HEK293 (cell line): ENCODE data around the gene LLGL2.

Experiments
- CTCF ChIA-PET: fragments of 350-600 bp; formaldehyde crosslinking; extraction: SDS; loops from one replicate; lab custom pipeline; 2021; ENCODE audit warnings: antibody characterized with exemption; lab: Yijun Ruan, JAX
- POLR2A ChIA-PET: fragments of 300-600 bp; formaldehyde crosslinking; extraction: SDS; loops from one replicate; lab custom pipeline; 2020; ENCODE audit warnings: antibody characterized with exemption, inconsistent platforms; lab: Yijun Ruan, JAX
- H3K27ac ChIP-seq: fragments of 200-500 bp; sonication (Bioruptor generic); 2 replicates; pipeline ENCODE4 v1.5.1; 2014; ENCODE audit warnings: low read depth, low read length, control low read depth, inconsistent platforms; ENCODE audit errors: extremely low read depth
- H3K36me3 ChIP-seq, 2 experiments: fragments of 200-500 bp in 1 of 2; sonication (Bioruptor generic) in 1 of 2; 1 replicate in 1 of 2; 2 replicates in 1 of 2; pipeline ENCODE4 v1.5.1; 2014 to 2017; ENCODE audit warnings: inconsistent platforms in 2 of 2, low read length in 2 of 2; ENCODE audit not compliant: control insufficient read depth in 2 of 2, insufficient read depth in 1 of 2
- H3K4me1 ChIP-seq: fragments of 200-500 bp; sonication (Bioruptor generic); 2 replicates; pipeline ENCODE4 v1.5.1; 2014; ENCODE audit warnings: mild to moderate bottlenecking, low read length, inconsistent platforms; ENCODE audit not compliant: control insufficient read depth, insufficient read depth
- H3K4me3 ChIP-seq: 2 replicates; pipeline ENCODE4 v1.5.1; 2011; ENCODE audit warnings: low read depth, mild to moderate bottlenecking, control low read depth, low read length, moderate library complexity
- H3K9me3 ChIP-seq: fragments of 200-500 bp; sonication (Bioruptor generic); 2 replicates; pipeline ENCODE4 v1.5.1; 2014; ENCODE audit warnings: low read depth, low read length, inconsistent platforms; ENCODE audit not compliant: control insufficient read depth, insufficient read depth
- BCL11B ChIP-seq: fragments of 450-650 bp; formaldehyde crosslinking; IDR thresholded peaks from 2 replicates; pipeline ENCODE4 v1.5.1; 2016; ENCODE audit warnings: low read depth, missing biosample characterization, missing genetic modification characterization
- FEZF1 ChIP-seq: fragments of 450-650 bp; formaldehyde crosslinking; IDR thresholded peaks from 2 replicates; pipeline ENCODE4 v1.5.1; 2016; ENCODE audit warnings: missing biosample characterization, missing genetic modification characterization
- GFI1B ChIP-seq: fragments of 450-650 bp; formaldehyde crosslinking; IDR thresholded peaks from 2 replicates; pipeline ENCODE4 v1.5.1; 2016; ENCODE audit warnings: missing biosample characterization, missing genetic modification characterization
- GLIS1 ChIP-seq: fragments of 450-650 bp; formaldehyde crosslinking; IDR thresholded peaks from 2 replicates; pipeline ENCODE4 v1.5.1; 2016; ENCODE audit warnings: missing biosample characterization, missing genetic modification characterization
- ZBTB17 ChIP-seq: fragments of 450-650 bp; formaldehyde crosslinking; IDR thresholded peaks from 2 replicates; pipeline ENCODE4 v1.5.1; 2016; ENCODE audit warnings: missing biosample characterization, missing genetic modification characterization
- ZBTB48 ChIP-seq: fragments of 450-650 bp; formaldehyde crosslinking; IDR thresholded peaks from 2 replicates; pipeline ENCODE4 v1.5.1; 2016; ENCODE audit warnings: missing biosample characterization, missing genetic modification characterization
- ZBTB7A ChIP-seq: fragments of 450-650 bp; formaldehyde crosslinking; IDR thresholded peaks from 2 replicates; pipeline ENCODE4 v1.5.1; 2016; ENCODE audit warnings: low read depth, missing biosample characterization, missing genetic modification characterization
- ZEB2 ChIP-seq: fragments of 450-650 bp; formaldehyde crosslinking; IDR thresholded peaks from 2 replicates; pipeline ENCODE4 v1.5.1; 2016; ENCODE audit warnings: missing biosample characterization, missing genetic modification characterization
- ZNF169 ChIP-seq: fragments of 450-650 bp; formaldehyde crosslinking; IDR thresholded peaks from 2 replicates; pipeline ENCODE4 v1.5.1; 2016; ENCODE audit warnings: missing biosample characterization, missing genetic modification characterization
- ZNF19 ChIP-seq: fragments of 450-650 bp; formaldehyde crosslinking; IDR thresholded peaks from 2 replicates; pipeline ENCODE4; 2016; ENCODE audit warnings: missing biosample characterization, missing genetic modification characterization, low read depth
- ZNF335 ChIP-seq: fragments of 450-650 bp; formaldehyde crosslinking; conservative IDR thresholded peaks from 2 replicates; pipeline ENCODE4 v1.5.1; 2016; ENCODE audit warnings: missing biosample characterization, missing genetic modification characterization
- ZNF426 ChIP-seq: fragments of 450-650 bp; formaldehyde crosslinking; IDR thresholded peaks from 2 replicates; pipeline ENCODE4 v1.5.1; 2017; ENCODE audit warnings: missing biosample characterization, missing genetic modification characterization, mild to moderate bottlenecking, inconsistent platforms, moderate library complexity
- ZNF473 ChIP-seq: fragments of 450-650 bp; formaldehyde crosslinking; IDR thresholded peaks from 2 replicates; pipeline ENCODE4 v1.5.1; 2017; ENCODE audit warnings: missing biosample characterization, missing genetic modification characterization
- ZNF561 ChIP-seq: fragments of 450-650 bp; IDR thresholded peaks from 2 replicates; pipeline ENCODE4 v1.5.1; 2018; ENCODE audit warnings: missing biosample characterization, missing genetic modification characterization, borderline replicate concordance
- ZNF610 ChIP-seq: fragments of 450-650 bp; formaldehyde crosslinking; IDR thresholded peaks from 2 replicates; pipeline ENCODE4 v1.5.1; 2016; ENCODE audit warnings: missing biosample characterization, missing genetic modification characterization, borderline replicate concordance
- ZNF626 ChIP-seq: fragments of 450-650 bp; sonication (Bioruptor Pico); formaldehyde crosslinking; IDR thresholded peaks from 2 replicates; pipeline ENCODE4 v1.5.1; 2018; ENCODE audit warnings: missing biosample characterization, missing genetic modification characterization, inconsistent platforms
- ZNF670 ChIP-seq: fragments of 450-650 bp; formaldehyde crosslinking; IDR thresholded peaks from 2 replicates; pipeline ENCODE4 v1.5.1; 2016; ENCODE audit warnings: missing biosample characterization, missing genetic modification characterization, low read depth
- ZNF791 ChIP-seq: fragments of 450-650 bp; formaldehyde crosslinking; IDR thresholded peaks from 2 replicates; pipeline ENCODE4 v1.5.1; 2016; ENCODE audit warnings: missing biosample characterization, missing genetic modification characterization
- TF ChIP-seq, protein P1 (sequence below): fragments of 450-650 bp; formaldehyde crosslinking; IDR thresholded peaks from 2 replicates; pipeline ENCODE4 v1.5.1; 2017; ENCODE audit warnings: missing biosample characterization, missing genetic modification characterization
- TF ChIP-seq, protein P2 (sequence below): fragments of 450-650 bp; formaldehyde crosslinking; IDR thresholded peaks from 2 replicates; pipeline ENCODE4 v1.5.1; 2016; ENCODE audit warnings: missing biosample characterization, missing genetic modification characterization
- TF ChIP-seq, protein P3 (sequence below): fragments of 450-650 bp; formaldehyde crosslinking; IDR thresholded peaks from 2 replicates; pipeline ENCODE4 v1.5.1; 2017; ENCODE audit warnings: missing biosample characterization, missing genetic modification characterization

Gene LLGL2

DNA sequence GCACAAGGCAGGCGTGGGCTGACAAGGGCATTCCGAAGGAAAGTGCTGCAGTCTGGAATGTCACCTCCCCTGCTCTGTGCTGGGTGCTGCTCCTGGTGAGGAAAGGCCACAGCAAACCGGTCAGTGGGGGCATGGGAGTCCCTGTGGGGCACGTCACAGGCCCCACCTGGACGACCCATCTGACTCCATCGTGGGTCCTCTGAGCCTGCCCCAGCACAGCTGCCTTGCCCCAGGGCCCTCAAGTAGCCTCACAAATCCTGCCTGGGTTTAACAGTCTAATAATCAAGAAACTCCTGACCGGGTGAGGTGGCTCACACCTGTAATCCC lies 59.3 kb downstream of the LLGL2 start:
- POLR2A ChIA-PET: no interaction called here

DNA sequence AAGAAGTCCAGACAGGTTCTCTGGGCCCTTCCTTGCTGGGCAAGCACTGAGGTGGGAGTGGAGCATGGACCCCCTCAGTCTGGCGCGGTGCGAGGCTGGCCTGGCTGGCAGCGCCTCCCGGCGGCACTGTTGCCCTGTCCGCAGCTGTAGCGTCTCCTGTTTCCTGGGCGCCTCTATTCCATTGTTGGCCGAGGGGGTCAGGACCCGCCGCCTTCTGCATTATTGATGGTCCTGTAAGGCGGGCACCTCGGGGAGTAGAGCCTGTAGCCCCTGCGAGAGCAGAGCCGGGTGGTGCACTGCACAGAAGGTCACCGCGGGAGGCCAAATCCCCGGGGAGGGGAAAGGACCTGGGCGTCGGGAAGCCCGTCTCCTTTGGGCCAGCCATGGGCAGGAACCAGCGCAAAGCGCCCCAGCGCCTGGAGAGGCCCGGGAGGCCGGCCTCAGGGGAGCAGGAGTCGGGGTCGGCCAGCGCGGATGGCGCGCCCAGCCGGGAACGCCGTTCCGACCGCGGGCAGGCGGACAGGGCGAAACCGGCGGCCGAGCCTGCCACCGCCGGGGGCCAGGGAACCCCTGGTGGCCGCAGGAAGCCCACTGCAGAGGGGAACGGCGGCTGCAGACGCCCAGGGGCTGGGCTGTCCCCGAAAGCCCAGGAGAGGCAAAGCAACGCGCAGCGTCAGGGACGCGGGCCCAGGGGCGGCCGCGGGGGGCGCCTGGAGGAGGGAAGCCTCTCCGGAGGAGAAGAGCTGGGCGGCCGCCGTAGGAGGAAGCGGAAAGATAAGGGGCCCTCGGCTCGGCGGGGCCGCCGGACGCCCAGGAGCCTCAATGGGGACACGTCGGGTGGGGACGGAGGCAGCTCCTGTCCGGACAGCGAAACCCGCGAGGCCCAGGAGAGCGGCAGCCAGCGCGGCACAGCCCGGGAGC lies 62.4 kb downstream of the LLGL2 start, which contains the start of gene MYO15B:
Gene MYO15B (plus strand): TSS at position 126 of the 921 bp plus-strand sequence. CDS start 258 bp downstream, at position 384.
- CTCF ChIA-PET: interaction anchor here (0.5 to 1.2 kb wide), 8 partner anchors 9 to 160 kb away, joined by 3 to 7 read pairs (median 4); no protein-coding TSS in a partner anchor
- TF ChIP-seq ZNF426 (tag by site-specific recombination): no peak
- TF ChIP-seq, protein P1, sequence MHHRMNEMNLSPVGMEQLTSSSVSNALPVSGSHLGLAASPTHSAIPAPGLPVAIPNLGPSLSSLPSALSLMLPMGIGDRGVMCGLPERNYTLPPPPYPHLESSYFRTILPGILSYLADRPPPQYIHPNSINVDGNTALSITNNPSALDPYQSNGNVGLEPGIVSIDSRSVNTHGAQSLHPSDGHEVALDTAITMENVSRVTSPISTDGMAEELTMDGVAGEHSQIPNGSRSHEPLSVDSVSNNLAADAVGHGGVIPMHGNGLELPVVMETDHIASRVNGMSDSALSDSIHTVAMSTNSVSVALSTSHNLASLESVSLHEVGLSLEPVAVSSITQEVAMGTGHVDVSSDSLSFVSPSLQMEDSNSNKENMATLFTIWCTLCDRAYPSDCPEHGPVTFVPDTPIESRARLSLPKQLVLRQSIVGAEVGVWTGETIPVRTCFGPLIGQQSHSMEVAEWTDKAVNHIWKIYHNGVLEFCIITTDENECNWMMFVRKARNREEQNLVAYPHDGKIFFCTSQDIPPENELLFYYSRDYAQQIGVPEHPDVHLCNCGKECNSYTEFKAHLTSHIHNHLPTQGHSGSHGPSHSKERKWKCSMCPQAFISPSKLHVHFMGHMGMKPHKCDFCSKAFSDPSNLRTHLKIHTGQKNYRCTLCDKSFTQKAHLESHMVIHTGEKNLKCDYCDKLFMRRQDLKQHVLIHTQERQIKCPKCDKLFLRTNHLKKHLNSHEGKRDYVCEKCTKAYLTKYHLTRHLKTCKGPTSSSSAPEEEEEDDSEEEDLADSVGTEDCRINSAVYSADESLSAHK: no peak
- no peak for TF ChIP-seq ZEB2 (tag by site-specific recombination)
- TF ChIP-seq, protein P2, sequence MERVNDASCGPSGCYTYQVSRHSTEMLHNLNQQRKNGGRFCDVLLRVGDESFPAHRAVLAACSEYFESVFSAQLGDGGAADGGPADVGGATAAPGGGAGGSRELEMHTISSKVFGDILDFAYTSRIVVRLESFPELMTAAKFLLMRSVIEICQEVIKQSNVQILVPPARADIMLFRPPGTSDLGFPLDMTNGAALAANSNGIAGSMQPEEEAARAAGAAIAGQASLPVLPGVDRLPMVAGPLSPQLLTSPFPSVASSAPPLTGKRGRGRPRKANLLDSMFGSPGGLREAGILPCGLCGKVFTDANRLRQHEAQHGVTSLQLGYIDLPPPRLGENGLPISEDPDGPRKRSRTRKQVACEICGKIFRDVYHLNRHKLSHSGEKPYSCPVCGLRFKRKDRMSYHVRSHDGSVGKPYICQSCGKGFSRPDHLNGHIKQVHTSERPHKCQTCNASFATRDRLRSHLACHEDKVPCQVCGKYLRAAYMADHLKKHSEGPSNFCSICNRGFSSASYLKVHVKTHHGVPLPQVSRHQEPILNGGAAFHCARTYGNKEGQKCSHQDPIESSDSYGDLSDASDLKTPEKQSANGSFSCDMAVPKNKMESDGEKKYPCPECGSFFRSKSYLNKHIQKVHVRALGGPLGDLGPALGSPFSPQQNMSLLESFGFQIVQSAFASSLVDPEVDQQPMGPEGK (tag by site-specific recombination): no peak
- no peak for TF ChIP-seq FEZF1
- no peak for TF ChIP-seq ZNF19 (tag by site-specific recombination)
- TF ChIP-seq ZNF473 (tag by site-specific recombination): no peak
- no peak for TF ChIP-seq ZBTB48
- TF ChIP-seq ZNF561 (tag by site-specific recombination): no peak
- TF ChIP-seq GFI1B (tag by site-specific recombination): no peak
- no peak for TF ChIP-seq ZNF791 (tag by site-specific recombination)
- TF ChIP-seq, all 188 proteins: peak for 0
- H3K4me3 ChIP-seq: no peak within 1 kb of the TSS
- peak within 1 kb of the TSS; percentile 46; the same call in 1 of the 2 replicates for H3K27ac ChIP-seq
- H3K36me3 ChIP-seq: no peaks in the 10 kb centered on the region
- POLR2A ChIA-PET: no interaction called here
- no peaks in the 10 kb centered on the region for H3K9me3 ChIP-seq
- peaks cover 2% of the 10 kb centered on the region; the same call in 1 of the 2 replicates for H3K4me1 ChIP-seq

More for the DNA sequence above, 59.3 kb downstream of the LLGL2 start:
- Histone ChIP-seq H3K9me3 (no peaks in the 10 kb centered on the region), H3K27ac (no peak overlapping the region), H3K4me1 (peaks cover 2% of the 10 kb centered on the region; the same call in 1 of the 2 replicates), H3K36me3 (no peaks in the 10 kb centered on the region), H3K4me3 (no peak overlapping the region)
- no peak for TF ChIP-seq BCL11B
- TF ChIP-seq ZNF626 (tag by site-specific recombination): no peak
- TF ChIP-seq ZNF169: no peak
- no peak for TF ChIP-seq ZBTB17 (tag by site-specific recombination)
- peak; percentile 57 for TF ChIP-seq GLIS1 (tag by site-specific recombination)
- TF ChIP-seq ZNF670 (tag by site-specific recombination): no peak
- TF ChIP-seq, protein P3, sequence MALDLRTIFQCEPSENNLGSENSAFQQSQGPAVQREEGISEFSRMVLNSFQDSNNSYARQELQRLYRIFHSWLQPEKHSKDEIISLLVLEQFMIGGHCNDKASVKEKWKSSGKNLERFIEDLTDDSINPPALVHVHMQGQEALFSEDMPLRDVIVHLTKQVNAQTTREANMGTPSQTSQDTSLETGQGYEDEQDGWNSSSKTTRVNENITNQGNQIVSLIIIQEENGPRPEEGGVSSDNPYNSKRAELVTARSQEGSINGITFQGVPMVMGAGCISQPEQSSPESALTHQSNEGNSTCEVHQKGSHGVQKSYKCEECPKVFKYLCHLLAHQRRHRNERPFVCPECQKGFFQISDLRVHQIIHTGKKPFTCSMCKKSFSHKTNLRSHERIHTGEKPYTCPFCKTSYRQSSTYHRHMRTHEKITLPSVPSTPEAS (tag by site-specific recombination): no peak
- no peak for TF ChIP-seq ZBTB7A
- no peak for TF ChIP-seq ZNF610 (tag by site-specific recombination)
- 0 out of 2 replicates have a peak, but pooled peaks have one; percentile 16 for TF ChIP-seq ZNF335 (tag by site-specific recombination)
- CTCF ChIA-PET: interaction anchor here (1.1 to 4.1 kb wide), 3 partner anchors 13 to 49 kb away, joined by 3 to 24 read pairs (median 5); partner anchors contain the start of gene SMIM5
